GM19455 (cell line): ENCODE results near the gene FEM1A.
"Not testable (repeated sequence)": the region's sequence is repeated elsewhere in the genome, so short reads cannot be mapped to it uniquely, and the experiment has no call there.

Source experiments
- ATAC-seq: cut with Tn5 transposase; IDR thresholded peaks from one replicate; pipeline ENCODE4 v1.9.1; 2021; ENCODE audit not compliant: unreplicated experiment

FEM1A gene

GRCh38 chr19:4811328-4812131 is 20.0 kb downstream of the FEM1A start:
- no peak for ATAC-seq

GRCh38 chr19:4814625-4815425 is 23.3 kb downstream of the FEM1A start:
- ATAC-seq = no peak

GRCh38 chr19:4815426-4816201 is 24.1 kb downstream of the FEM1A start:
- ATAC-seq = no peak

GRCh38 chr19:4816202-4816949 is 24.8 kb downstream of the FEM1A start:
- no peak for ATAC-seq

- no peak for ATAC-seq
These were observed 25.4 kb downstream of the FEM1A start for GRCh38 chr19:4816950-4817278.

- ATAC-seq = no peak
These were observed 26.1 kb downstream of the FEM1A start for GRCh38 chr19:4817467-4818277.

GRCh38 chr19:4821265-4821664 is 29.7 kb downstream of the FEM1A start:
- no peak for ATAC-seq

GRCh38 chr19:4822354-4822753 is 30.8 kb downstream of the FEM1A start:
- not testable (repeated sequence) for ATAC-seq

GRCh38 chr19:4823577-4823976 is 32.0 kb downstream of the FEM1A start:
- no peak for ATAC-seq

GRCh38 chr19:4829001-4829712 is 37.6 kb downstream of the FEM1A start:
- ATAC-seq = no peak

- ATAC-seq = no peak
These were observed 38.8 kb downstream of the FEM1A start for GRCh38 chr19:4830332-4830731.

GRCh38 chr19:4830768-4831265 is 39.3 kb downstream of the FEM1A start:
- ATAC-seq = no peak

GRCh38 chr19:4831304-4831978 is 39.9 kb downstream of the FEM1A start, which contains the start of gene TICAM1:
Gene TICAM1, minus strand, starts transcription at chr19:4831712. Its CDS starts 13,335 bp downstream, at chr19:4818377.
- no peak for ATAC-seq

GRCh38 chr19:4831979-4832340 is 40.4 kb downstream of the FEM1A start:
- not testable (repeated sequence) for ATAC-seq

GRCh38 chr19:4832776-4833175 is 41.2 kb downstream of the FEM1A start:
- no peak for ATAC-seq

- no peak for ATAC-seq
These were observed 47.7 kb downstream of the FEM1A start for GRCh38 chr19:4839192-4839591.

GRCh38 chr19:4843647-4843965 is 52.1 kb downstream of the FEM1A start:
- ATAC-seq = no peak

GRCh38 chr19:4844348-4845179 is 53.0 kb downstream of the FEM1A start:
- no peak for ATAC-seq
